OCI-LY3 (cell line): Measurements from ENCODE around the gene GPR27.

Source experiments
- CTCF ChIP-seq: fragments of 200-600, 300-600 bp; sonication (generic); IDR thresholded peaks from 2 replicates; pipeline ENCODE4 v1.5.1; 2014; ENCODE audit warnings: antibody characterized with exemption, low read length, low read depth
- EZH2phosphoT487 ChIP-seq: fragments of 200-600 bp; shearing (Covaris generic); IDR thresholded peaks from 2 replicates; pipeline ENCODE4 v1.6.1; 2018; ENCODE audit warnings: antibody characterized with exemption, mixed run types, low read depth

GRCh38 chr3:71763426-71763825 is 9.8 kb downstream of the GPR27 start:
- no peak for TF ChIP-seq CTCF
- no peak for TF ChIP-seq EZH2phosphoT487
